ENCODE results near the gene MBP.

DNA sequence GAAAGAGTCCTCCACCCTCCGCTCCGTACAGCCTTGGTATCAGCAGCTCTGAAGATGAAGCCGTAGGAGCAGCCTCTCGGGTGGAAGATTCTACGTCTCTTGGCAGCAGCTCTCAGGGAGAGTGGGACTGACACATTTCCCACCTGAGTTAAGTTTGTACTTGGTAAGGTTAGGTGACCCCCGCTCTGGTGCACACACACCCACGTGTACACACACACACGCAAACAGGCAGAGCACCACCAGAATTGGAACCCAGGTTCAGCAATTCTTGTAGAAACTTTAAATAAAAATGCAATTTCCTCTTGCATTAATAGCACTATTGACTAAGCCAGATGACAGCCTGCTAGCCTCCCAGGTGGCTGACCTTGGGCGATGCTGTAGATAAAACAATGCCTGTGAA is 111.5 kb downstream of the MBP start:
- TF ChIP-seq, protein P1, sequence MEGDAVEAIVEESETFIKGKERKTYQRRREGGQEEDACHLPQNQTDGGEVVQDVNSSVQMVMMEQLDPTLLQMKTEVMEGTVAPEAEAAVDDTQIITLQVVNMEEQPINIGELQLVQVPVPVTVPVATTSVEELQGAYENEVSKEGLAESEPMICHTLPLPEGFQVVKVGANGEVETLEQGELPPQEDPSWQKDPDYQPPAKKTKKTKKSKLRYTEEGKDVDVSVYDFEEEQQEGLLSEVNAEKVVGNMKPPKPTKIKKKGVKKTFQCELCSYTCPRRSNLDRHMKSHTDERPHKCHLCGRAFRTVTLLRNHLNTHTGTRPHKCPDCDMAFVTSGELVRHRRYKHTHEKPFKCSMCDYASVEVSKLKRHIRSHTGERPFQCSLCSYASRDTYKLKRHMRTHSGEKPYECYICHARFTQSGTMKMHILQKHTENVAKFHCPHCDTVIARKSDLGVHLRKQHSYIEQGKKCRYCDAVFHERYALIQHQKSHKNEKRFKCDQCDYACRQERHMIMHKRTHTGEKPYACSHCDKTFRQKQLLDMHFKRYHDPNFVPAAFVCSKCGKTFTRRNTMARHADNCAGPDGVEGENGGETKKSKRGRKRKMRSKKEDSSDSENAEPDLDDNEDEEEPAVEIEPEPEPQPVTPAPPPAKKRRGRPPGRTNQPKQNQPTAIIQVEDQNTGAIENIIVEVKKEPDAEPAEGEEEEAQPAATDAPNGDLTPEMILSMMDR (IDR thresholded peaks at IDR 0.05 in 4 of 5, conservative IDR thresholded peaks at IDR 0.05 in 1 of 5): no peak
- no peak for TF ChIP-seq POLR2A (IDR thresholded peaks at IDR 0.05)

Data from gastrocnemius medialis (tissue), 4 donors.